Measurements from ENCODE around the gene EEF1AKMT4.

The EEF1AKMT4 gene

GRCh38 chr3:184305577-184305976 is 56.1 kb downstream of the EEF1AKMT4 start:
- DNase-seq: peak; percentile 18

- no peak for DNase-seq
These were observed 57.0 kb downstream of the EEF1AKMT4 start for GRCh38 chr3:184306341-184306972.

GRCh38 chr3:184307915-184308314 is 58.4 kb downstream of the EEF1AKMT4 start:
- no peak for DNase-seq
